ENCODE measurements around the gene SLC8B1. TPM values are rescaled to one million over a fixed set of nuclear protein-coding genes. Genes with fewer than 3 reads are reported as not detected.

The SLC8B1 gene
- total RNA-seq, 1 experiment from 2014 or later = 15.7 TPM

GRCh38 chr12:113271466-113271852 lies 63.5 kb downstream of the SLC8B1 start:
- intact Hi-C loops (cut with micrococcal nuclease) = loop anchor here (2.0 kb wide), 1 partner anchor 49 kb away; no protein-coding TSS in a partner anchor
- Mint-ChIP-seq H3K4me3 (ENCODE audit: unreplicated experiment) (no peak overlapping the region), H3K9me3 (ENCODE audit: unreplicated experiment) (no peaks in the 10 kb centered on the region), H3K27me3 (ENCODE audit: insufficient read depth, unreplicated experiment) (no peaks in the 10 kb centered on the region), H3K4me1 (ENCODE audit: insufficient read depth, unreplicated experiment) (peaks cover 16% of the 10 kb centered on the region), H3K36me3 (ENCODE audit: insufficient read depth, unreplicated experiment) (peaks cover 85% of the 10 kb centered on the region), H3K27ac (ENCODE audit: low read depth, unreplicated experiment) (peak overlapping the region; percentile 67)
- no TSS peak for BruUV-seq (replicated peaks)
- POLR2A ChIA-PET = interaction anchor here (0.9 kb wide), 1 partner anchor 27 kb away, joined by 4 read pairs; no protein-coding TSS in a partner anchor
- no peak for DNase-seq (ENCODE audit: unreplicated experiment)
- no peak for TF ChIP-seq CTCF (IDR thresholded peaks at IDR 0.05; ENCODE audit: unreplicated experiment)
- CTCF ChIA-PET = interaction anchor here (0.6 kb wide), 3 partner anchors 12 to 1752 kb away, joined by 3 read pairs; no protein-coding TSS in a partner anchor

- no peak for TF ChIP-seq CTCF (IDR thresholded peaks at IDR 0.05; ENCODE audit: unreplicated experiment)
Observed at GRCh38 chr12:113270709-113271009, 64.2 kb downstream of the SLC8B1 start.

GRCh38 chr12:113269257-113269943 lies 65.5 kb downstream of the SLC8B1 start:
- POLR2A ChIA-PET = interaction anchor here (0.6 kb wide), 1 partner anchor 28 kb away, joined by 3 read pairs; no protein-coding TSS in a partner anchor
- H3K27ac Mint-ChIP-seq (ENCODE audit: low read depth, unreplicated experiment) = no peak overlapping the region
- H3K9me3 Mint-ChIP-seq (ENCODE audit: unreplicated experiment) = no peaks in the 10 kb centered on the region
- CTCF ChIA-PET = interaction anchor here (0.6 to 1.0 kb wide), 2 partner anchors 10 to 12 kb away, joined by 3 to 4 read pairs; no protein-coding TSS in a partner anchor
- peaks cover 79% of the 10 kb centered on the region for H3K36me3 Mint-ChIP-seq (ENCODE audit: insufficient read depth, unreplicated experiment)
- H3K4me3 Mint-ChIP-seq (ENCODE audit: unreplicated experiment) = no peak overlapping the region
- DNase-seq (ENCODE audit: unreplicated experiment) = no peak
- peaks cover 16% of the 10 kb centered on the region for H3K4me1 Mint-ChIP-seq (ENCODE audit: insufficient read depth, unreplicated experiment)
- TF ChIP-seq CTCF (IDR thresholded peaks at IDR 0.05; ENCODE audit: unreplicated experiment) = no peak
- intact Hi-C loops (cut with micrococcal nuclease) = no loop called here
- H3K27me3 Mint-ChIP-seq (ENCODE audit: insufficient read depth, unreplicated experiment) = no peaks in the 10 kb centered on the region
- no TSS peak for BruUV-seq (replicated peaks)

More at GRCh38 chr12:113270709-113271009, 64.2 kb downstream of the SLC8B1 start:
- intact Hi-C loops (cut with micrococcal nuclease) = loop anchor here (2.0 kb wide), 1 partner anchor 48 kb away; no protein-coding TSS in a partner anchor
- no TSS peak for BruUV-seq (replicated peaks)
- H3K4me3 Mint-ChIP-seq (ENCODE audit: unreplicated experiment) = no peak overlapping the region
- no peak overlapping the region for H3K27ac Mint-ChIP-seq (ENCODE audit: low read depth, unreplicated experiment)
- ChIA-PET POLR2A (interaction anchor here (0.6 to 0.9 kb wide), 2 partner anchors 26 to 117 kb away, joined by 3 to 4 read pairs; no protein-coding TSS in a partner anchor), CTCF (interaction anchor here (0.6 kb wide), 1 partner anchor 73 kb away, joined by 3 read pairs; no protein-coding TSS in a partner anchor)
- peaks cover 85% of the 10 kb centered on the region for H3K36me3 Mint-ChIP-seq (ENCODE audit: insufficient read depth, unreplicated experiment)
- no peaks in the 10 kb centered on the region for H3K27me3 Mint-ChIP-seq (ENCODE audit: insufficient read depth, unreplicated experiment)
- peaks cover 16% of the 10 kb centered on the region for H3K4me1 Mint-ChIP-seq (ENCODE audit: insufficient read depth, unreplicated experiment)
- DNase-seq (ENCODE audit: unreplicated experiment) = no peak
- H3K9me3 Mint-ChIP-seq (ENCODE audit: unreplicated experiment) = no peaks in the 10 kb centered on the region

GRCh38 chr12:113268621-113269020 lies 66.3 kb downstream of the SLC8B1 start:
- intact Hi-C loops (cut with micrococcal nuclease) = no loop called here
- DNase-seq (ENCODE audit: unreplicated experiment) = no peak
- ChIA-PET CTCF (interaction anchor here (0.6 to 1.0 kb wide), 2 partner anchors 9 to 11 kb away, joined by 3 to 4 read pairs; no protein-coding TSS in a partner anchor), POLR2A (no interaction called here)
- H3K36me3 Mint-ChIP-seq (ENCODE audit: insufficient read depth, unreplicated experiment) = peaks cover 79% of the 10 kb centered on the region
- no peaks in the 10 kb centered on the region for H3K9me3 Mint-ChIP-seq (ENCODE audit: unreplicated experiment)
- peak overlapping the region; percentile 57 for H3K27ac Mint-ChIP-seq (ENCODE audit: low read depth, unreplicated experiment)
- no peak overlapping the region for H3K4me3 Mint-ChIP-seq (ENCODE audit: unreplicated experiment)
- no peaks in the 10 kb centered on the region for H3K27me3 Mint-ChIP-seq (ENCODE audit: insufficient read depth, unreplicated experiment)
- H3K4me1 Mint-ChIP-seq (ENCODE audit: insufficient read depth, unreplicated experiment) = peaks cover 16% of the 10 kb centered on the region
- TF ChIP-seq CTCF (IDR thresholded peaks at IDR 0.05; ENCODE audit: unreplicated experiment) = no peak
- no TSS peak for BruUV-seq (replicated peaks)
